IMR-90 (cell line): Measurements from ENCODE around the gene MAP1LC3B2. TPM values are rescaled to one million over a fixed set of nuclear protein-coding genes. Genes with fewer than 3 reads are reported as not detected.

ENCODE experiments used
- ATAC-seq: fragments of 200-7000 bp; cut with Tn5 transposase; 2 replicates; pipeline ENCODE4 v1.9.1; 2020; ENCODE audit warnings: low read depth, mild to moderate bottlenecking, moderate library complexity
- BruUV-seq: library from RNA; stranded (reverse); fragments of 400-500 nt; replicated peaks from 2 replicates; lab custom pipeline; 2021; lab: Mats Ljungman, UMichigan
- CTCF ChIA-PET: fragments of 300-600 bp; formaldehyde crosslinking; extraction: SDS; loops from one replicate; lab custom pipeline; 2021; ENCODE audit warnings: antibody characterized with exemption; lab: Yijun Ruan, JAX
- POLR2A ChIA-PET: fragments of 300-600 bp; sonication (Branson Sonifier 250); formaldehyde crosslinking; loops from one replicate; lab custom pipeline; 2022; ENCODE audit warnings: antibody characterized with exemption; ENCODE audit not compliant: unreplicated experiment; lab: Charles Lee
- DNase-seq: peaks from one replicate; pipeline ENCODE4 v3.0.0; 2013
- H2AFZ ChIP-seq: replicated peaks from 2 replicates; pipeline ENCODE3; 2013; ENCODE audit warnings: low read length, mild to moderate bottlenecking; ENCODE audit not compliant: poor library complexity
- H2AK5ac ChIP-seq: 2 replicates; pipeline ENCODE4 v1.6.1; 2013; ENCODE audit warnings: low read depth, low read length, inconsistent platforms
- H2AK9ac ChIP-seq: replicated peaks from 2 replicates; pipeline ENCODE3; 2013; ENCODE audit warnings: mild to moderate bottlenecking, low read depth, low read length, moderate library complexity; ENCODE audit not compliant: poor library complexity
- H2BK120ac ChIP-seq: 2 replicates; pipeline ENCODE4 v1.6.1; 2013; ENCODE audit warnings: low read depth, low read length, inconsistent platforms
- H2BK15ac ChIP-seq: 3 replicates; pipeline ENCODE4 v1.6.1; 2013; ENCODE audit warnings: low read depth, low read length, inconsistent platforms
- H2BK20ac ChIP-seq: 2 replicates; pipeline ENCODE4 v1.6.1; 2013; ENCODE audit warnings: low read depth, mild to moderate bottlenecking, inconsistent platforms, low read length, moderate library complexity
- H2BK5ac ChIP-seq: 2 replicates; pipeline ENCODE4 v1.6.1; 2013; ENCODE audit warnings: mild to moderate bottlenecking, low read depth, low read length, inconsistent platforms; ENCODE audit not compliant: poor library complexity, severe bottlenecking
- H3K14ac ChIP-seq: replicated peaks from 2 replicates; pipeline ENCODE4 v1.6.1; 2013; ENCODE audit warnings: low read depth, low read length, inconsistent platforms
- H3K18ac ChIP-seq: 2 replicates; pipeline ENCODE4 v1.6.1; 2013; ENCODE audit warnings: low read depth, low read length, control low read depth
- H3K23ac ChIP-seq: 2 replicates; pipeline ENCODE4 v1.6.1; 2013; ENCODE audit warnings: low read depth, low read length, inconsistent platforms
- H3K27ac ChIP-seq: 2 replicates; pipeline ENCODE4 v1.5.1; 2013; ENCODE audit warnings: mild to moderate bottlenecking, control low read depth, low read length; ENCODE audit not compliant: insufficient read depth
- H3K27me3 ChIP-seq: 2 replicates; pipeline ENCODE4 v1.6.1; 2013; ENCODE audit warnings: low read length; ENCODE audit not compliant: control insufficient read depth, insufficient read depth
- H3K36me3 ChIP-seq: 2 replicates; pipeline ENCODE4 v1.6.1; 2013; ENCODE audit warnings: low read length, mixed read lengths; ENCODE audit not compliant: control insufficient read depth, insufficient read depth
- H3K4ac ChIP-seq: 2 replicates; pipeline ENCODE4 v1.6.1; 2013; ENCODE audit warnings: low read depth, low read length, inconsistent platforms
- H3K4me1 ChIP-seq: 2 replicates; pipeline ENCODE4 v1.6.1; 2013; ENCODE audit warnings: low read length, mixed read lengths; ENCODE audit not compliant: control insufficient read depth, insufficient read depth
- H3K4me2 ChIP-seq: 2 replicates; pipeline ENCODE4 v1.6.1; 2013; ENCODE audit warnings: low read depth, mild to moderate bottlenecking, control low read depth, low read length, moderate library complexity
- H3K4me3 ChIP-seq: 2 replicates; pipeline ENCODE4 v1.5.1; 2013; ENCODE audit warnings: low read depth, mild to moderate bottlenecking, control low read depth, low read length, moderate library complexity; ENCODE audit not compliant: insufficient read depth
- H3K56ac ChIP-seq: 2 replicates; pipeline ENCODE4 v1.6.1; 2013; ENCODE audit warnings: low read length, inconsistent platforms; ENCODE audit not compliant: insufficient read depth; ENCODE audit errors: extremely low read depth
- H3K79me1 ChIP-seq, 2 experiments: 2 replicates each; pipeline ENCODE4 v1.6.1; 2013; ENCODE audit warnings: low read length in 2 of 2, inconsistent platforms in 1 of 2, low read depth in 1 of 2
- H3K9ac ChIP-seq: 2 replicates; pipeline ENCODE4 v1.6.1; 2013; ENCODE audit warnings: low read depth, low read length, control low read depth
- H3K9me1 ChIP-seq: 2 replicates; pipeline ENCODE4 v1.6.1; 2013; ENCODE audit warnings: low read length, inconsistent platforms; ENCODE audit not compliant: insufficient read depth
- H3K9me3 ChIP-seq: 2 replicates; pipeline ENCODE4 v1.6.1; 2013; ENCODE audit warnings: low read length; ENCODE audit not compliant: control insufficient read depth, insufficient read depth
- H4K20me1 ChIP-seq: 2 replicates; pipeline ENCODE4 v1.6.1; 2013; ENCODE audit warnings: low read length, inconsistent platforms; ENCODE audit not compliant: insufficient read depth
- H4K5ac ChIP-seq: 2 replicates; pipeline ENCODE4 v1.6.1; 2013; ENCODE audit warnings: mild to moderate bottlenecking, low read depth, low read length, control low read depth
- H4K8ac ChIP-seq, 2 experiments: 2 replicates each; pipeline ENCODE4 v1.6.1; 2013; ENCODE audit warnings: low read depth in 2 of 2, low read length in 2 of 2, control low read depth in 1 of 2, inconsistent platforms in 1 of 2
- H4K91ac ChIP-seq: 2 replicates; pipeline ENCODE4 v1.6.1; 2013; ENCODE audit warnings: low read depth, low read length, inconsistent platforms; ENCODE audit not compliant: insufficient read depth
- BHLHE40 ChIP-seq: fragments of 150-350 bp; IDR thresholded peaks from 2 replicates; pipeline ENCODE4 v1.6.1; 2016; ENCODE audit warnings: mild to moderate bottlenecking, low read depth, low read length
- CHD1 ChIP-seq: IDR thresholded peaks from 2 replicates; pipeline ENCODE4 v1.6.1; 2012; ENCODE audit warnings: low read depth, low read length, improper control_type of control experiment
- FOS ChIP-seq: fragments of 150-350 bp; IDR thresholded peaks from 2 replicates; pipeline ENCODE4 v1.6.1; 2016; ENCODE audit warnings: low read depth, low read length
- MAFK ChIP-seq: IDR thresholded peaks from 2 replicates; pipeline ENCODE4 v1.6.1; 2012; ENCODE audit warnings: low read depth, low read length, improper control_type of control experiment
- MXI1 ChIP-seq: IDR thresholded peaks from 2 replicates; pipeline ENCODE4 v1.6.1; 2012; ENCODE audit warnings: low read depth, mild to moderate bottlenecking, low read length, moderate library complexity, borderline replicate concordance
- SMC3 ChIP-seq: fragments of 150-350 bp; IDR thresholded peaks from 2 replicates; pipeline ENCODE4 v1.6.1; 2016; ENCODE audit warnings: low read depth, mild to moderate bottlenecking, antibody characterized with exemption, low read length, moderate library complexity
- USF2 ChIP-seq: fragments of 150-350 bp; IDR thresholded peaks from 2 replicates; pipeline ENCODE4 v1.6.1; 2017; ENCODE audit warnings: mild to moderate bottlenecking, antibody characterized with exemption, low read length, low read depth
- WGBS, 2 experiments: methylation state at CpG; one replicate each; pipeline versions ENCODE4 v1.1.5 to v1.1.7; 2013; ENCODE audit warnings: missing lambda C conversion rate in 2 of 2; ENCODE audit not compliant: insufficient read length in 1 of 2; ENCODE audit errors: extremely low coverage in 2 of 2; 5-methylcytosine and 5-hydroxymethylcytosine counted together
- dilution Hi-C: fragments of 300-500 bp; cut with HindIII; formaldehyde crosslinking; loops from one replicate; pipeline ENCODE4 v1.14.3; 2018; ENCODE audit warnings: low sequenced_read_pairs; ENCODE audit not compliant: unreplicated experiment
- in situ Hi-C: fragments of 300-500 bp; cut with MboI; formaldehyde crosslinking; loops from 3 replicates; pipeline ENCODE4 v1.14.3; 2019; ENCODE audit warnings: low sequenced_read_pairs, inconsistent platforms, mixed read lengths
- intact Hi-C: fragments of 100-400 bp; cut with micrococcal nuclease; formaldehyde crosslinking; loops from 2 replicates; pipeline ENCODE4 v1.10.0; 2022
- polyA plus RNA-seq, 3 experiments: library from polyadenylated mRNA; depleted of rRNA; stranded (reverse); fragments of >200 nt; gene quantifications; 2 replicates each; pipeline ENCODE4 v1.2.3, GENCODE V29; 2012; ENCODE audit warnings: low replicate concordance in 1 of 3
- total RNA-seq: library from RNA; depleted of rRNA; stranded (reverse); fragments of >200 nt; gene quantifications from 2 replicates; pipeline ENCODE4 v1.2.3, GENCODE V29; 2012

MAP1LC3B2 gene
- total and polyA plus RNA-seq, 2 of the 4 experiments (the other 2 are of a cell fraction): 1.4 TPM; not detected in 1

GRCh38 chr12:116542345-116542956, 16.7 kb upstream of the MAP1LC3B2 start:
- H3K56ac ChIP-seq: no peak overlapping the region
- POLR2A ChIA-PET: interaction anchor here (0.6 kb wide), 1 partner anchor 241 kb away, joined by 6 read pairs; no protein-coding TSS in a partner anchor
- no peak overlapping the region for H4K8ac ChIP-seq
- DNase-seq (no peak), ATAC-seq (no peak)
- no peak overlapping the region for H4K91ac ChIP-seq
- no peak overlapping the region for H3K18ac ChIP-seq
- TF ChIP-seq MAFK (no peak), FOS (no peak), MXI1 (no peak), USF2 (no peak), BHLHE40 (no peak), SMC3 (no peak), CHD1 (no peak)
- H3K27ac ChIP-seq: no peak overlapping the region
- no peaks in the 10 kb centered on the region for H3K9me3 ChIP-seq
- H2BK120ac ChIP-seq: no peak overlapping the region
- peak overlapping the region; percentile 55 for H2AK9ac ChIP-seq
- H3K23ac ChIP-seq: no peak overlapping the region
- no peak overlapping the region for H3K4me2 ChIP-seq
- in situ Hi-C loops (no loop called here), intact Hi-C loops (no loop called here), dilution Hi-C loops (no loop called here)
- CTCF ChIA-PET: no interaction called here
- H3K9me1 ChIP-seq: no peaks in the 10 kb centered on the region
- BruUV-seq: no TSS peak
- no peaks in the 10 kb centered on the region for H3K79me1 ChIP-seq
- no peaks in the 10 kb centered on the region for H4K20me1 ChIP-seq
- H3K27me3 ChIP-seq: no peaks in the 10 kb centered on the region
- H4K5ac ChIP-seq: no peak overlapping the region
- peak overlapping the region; percentile 75 for H2AFZ ChIP-seq
- no peak overlapping the region for H2BK15ac ChIP-seq
- H3K4me1 ChIP-seq: peaks cover 11% of the 10 kb centered on the region
- H2BK5ac ChIP-seq: no peak overlapping the region
- H2BK20ac ChIP-seq: no peak overlapping the region
- H2AK5ac ChIP-seq: no peak overlapping the region
- H3K9ac ChIP-seq: no peak overlapping the region
- WGBS, 2 experiments: 65% methylated on average over 12 of the region's 15 CpGs; no CpG with 5 or more reads in 1 of the 2 experiments
- H3K36me3 ChIP-seq: no peaks in the 10 kb centered on the region
- H3K14ac ChIP-seq: no peak overlapping the region
- H3K4ac ChIP-seq: no peak overlapping the region
- no peak overlapping the region for H3K4me3 ChIP-seq
